CD4-positive, alpha-beta T cell treated with Interleukin-1 beta for 1 hour (primary cell): Measurements from ENCODE around the gene LARP4B.

Experiments
- DNase-seq, 2 donors: peaks; one replicate each; pipeline ENCODE4 v3.0.0-alpha.2; 2020 to 2022

LARP4B gene

DNA sequence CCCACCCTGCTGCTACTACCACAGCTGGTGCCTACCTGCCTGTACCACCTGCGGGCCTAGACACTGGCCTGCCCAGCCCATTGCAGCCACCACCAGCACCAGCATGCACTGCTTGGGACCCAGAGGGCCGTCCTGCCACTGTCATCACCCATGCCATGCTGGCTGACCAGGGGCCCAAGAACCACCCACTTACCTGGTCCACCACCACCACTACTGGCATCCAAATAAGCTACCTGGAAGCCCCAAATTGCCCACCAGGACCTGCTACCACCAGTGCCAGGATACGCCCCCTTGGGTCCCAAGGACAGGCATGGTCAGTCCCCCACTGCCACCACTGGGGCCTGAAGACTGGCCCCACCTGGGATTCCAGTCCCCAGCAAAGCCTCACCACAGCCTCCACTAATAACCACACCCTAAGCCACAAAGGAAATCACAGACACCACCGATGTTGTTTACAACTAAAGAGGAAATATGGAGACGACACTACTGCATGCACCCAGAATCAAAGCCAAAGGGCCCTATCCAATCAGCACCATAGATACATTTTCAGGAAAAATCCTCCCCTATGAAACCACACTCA is 171.5 kb downstream of the LARP4B start:
- no peak for DNase-seq
